ENCODE data around the gene PNLIPRP2.
A peak's percentile ranks its signal among the peaks of the same experiment; 100 is the strongest.

Gene PNLIPRP2

GRCh38 chr10:116613471-116613870 is 7.3 kb upstream of the PNLIPRP2 start:
- DNase-seq: no peak

- DNase-seq: no peak
Measured at GRCh38 chr10:116614796-116615195, 6.0 kb upstream of the PNLIPRP2 start.

GRCh38 chr10:116615199-116615776 is 5.5 kb upstream of the PNLIPRP2 start:
- DNase-seq: no peak

GRCh38 chr10:116621476-116621875 is 723 bp downstream of the PNLIPRP2 start:
- DNase-seq: no peak

GRCh38 chr10:116621934-116622655 is 1.3 kb downstream of the PNLIPRP2 start:
- DNase-seq: no peak

GRCh38 chr10:116625845-116626244 is 5.1 kb downstream of the PNLIPRP2 start:
- DNase-seq: no peak

- no peak for DNase-seq
Measured at GRCh38 chr10:116626815-116627214, 6.1 kb downstream of the PNLIPRP2 start.

- peak; percentile 59 for DNase-seq
Measured at GRCh38 chr10:116627386-116627933, 6.7 kb downstream of the PNLIPRP2 start.

GRCh38 chr10:116629340-116629739 is 8.6 kb downstream of the PNLIPRP2 start:
- DNase-seq: no peak

GRCh38 chr10:116630020-116630419 is 9.3 kb downstream of the PNLIPRP2 start:
- no peak for DNase-seq

GRCh38 chr10:116631871-116632295 is 11.1 kb downstream of the PNLIPRP2 start:
- no peak for DNase-seq

GRCh38 chr10:116632596-116633215 is 12.0 kb downstream of the PNLIPRP2 start:
- DNase-seq: no peak

GRCh38 chr10:116633216-116633600 is 12.5 kb downstream of the PNLIPRP2 start:
- DNase-seq: no peak

- DNase-seq: no peak
Measured at GRCh38 chr10:116634126-116634975, 13.6 kb downstream of the PNLIPRP2 start.

GRCh38 chr10:116636385-116636784 is 15.6 kb downstream of the PNLIPRP2 start:
- no peak for DNase-seq

GRCh38 chr10:116636976-116637375 is 16.2 kb downstream of the PNLIPRP2 start:
- DNase-seq: no peak

- no peak for DNase-seq
Measured at GRCh38 chr10:116637830-116638229, 17.1 kb downstream of the PNLIPRP2 start.

GRCh38 chr10:116646502-116646901 is 25.7 kb downstream of the PNLIPRP2 start:
- no peak for DNase-seq

- no peak for DNase-seq
Measured at GRCh38 chr10:116648903-116649302, 28.1 kb downstream of the PNLIPRP2 start.

- DNase-seq: no peak
Measured at GRCh38 chr10:116653885-116654284, 33.1 kb downstream of the PNLIPRP2 start.

GRCh38 chr10:116654816-116655215 is 34.1 kb downstream of the PNLIPRP2 start:
- peak; percentile 14 for DNase-seq

GRCh38 chr10:116655568-116655967 is 34.8 kb downstream of the PNLIPRP2 start:
- no peak for DNase-seq

- no peak for DNase-seq
Measured at GRCh38 chr10:116656044-116656443, 35.3 kb downstream of the PNLIPRP2 start.
